ENCODE data around the gene ANKFY1.

GRCh38 chr17:4258867-4259266 is 4.9 kb downstream of the ANKFY1 start:
- TF ChIP-seq CTCF (IDR thresholded peaks at IDR 0.05) = no peak
- TF ChIP-seq POLR2A (IDR thresholded peaks at IDR 0.05) = no peak

Measured in body of pancreas (tissue), 4 donors.